Liver (tissue), 9 donors: ENCODE data around the gene MPZL2. TPM values are rescaled to one million over a fixed set of nuclear protein-coding genes. Genes with fewer than 3 reads are reported as not detected.
A peak's percentile ranks its signal among the peaks of the same experiment; 100 is the strongest.

ENCODE experiments used
- DNase-seq: peaks from one replicate; pipeline ENCODE4 v3.0.0-alpha.2; 2017; ENCODE audit warnings: low spot score
- H3K27ac ChIP-seq, 2 donors: one replicate each; pipeline ENCODE4 v1.7.0; 2013; ENCODE audit warnings: inconsistent platforms in 2 of 2, low read length in 2 of 2, control low read depth in 1 of 2, low read depth in 1 of 2, mild to moderate bottlenecking in 1 of 2
- H3K27me3 ChIP-seq, 4 donors: one replicate each; pipeline versions ENCODE4 v1.6.1 to v1.7.0; 2013; ENCODE audit warnings: low read length in 3 of 4, inconsistent platforms in 1 of 4, mild to moderate bottlenecking in 1 of 4, moderate library complexity in 1 of 4; ENCODE audit not compliant: control insufficient read depth in 4 of 4, insufficient read depth in 4 of 4
- H3K36me3 ChIP-seq, 4 donors: one replicate each; pipeline versions ENCODE4 v1.6.1 to v1.7.0; 2013; ENCODE audit warnings: low read length in 3 of 4, mild to moderate bottlenecking in 3 of 4, low read depth in 1 of 4, moderate library complexity in 1 of 4; ENCODE audit not compliant: control insufficient read depth in 4 of 4, insufficient read depth in 3 of 4
- H3K4me1 ChIP-seq, 4 donors: one replicate each; pipeline versions ENCODE4 v1.6.1 to v1.7.0; 2013; ENCODE audit warnings: low read length in 3 of 4, mild to moderate bottlenecking in 3 of 4, moderate library complexity in 1 of 4; ENCODE audit not compliant: control insufficient read depth in 4 of 4, insufficient read depth in 4 of 4
- H3K4me3 ChIP-seq, 3 donors: one replicate each; pipeline versions ENCODE4 v1.6.1 to v1.7.0; 2013; ENCODE audit warnings: low read length in 3 of 3, control low read depth in 1 of 3, low read depth in 1 of 3, mild to moderate bottlenecking in 1 of 3
- H3K9ac ChIP-seq, 2 donors: one replicate each; pipeline ENCODE4 v1.7.0; 2013; ENCODE audit warnings: low read length in 2 of 2, mild to moderate bottlenecking in 2 of 2, moderate library complexity in 2 of 2, control low read depth in 1 of 2, low read depth in 1 of 2
- H3K9me3 ChIP-seq, 4 donors: one replicate each; pipeline versions ENCODE4 v1.6.1 to v1.7.0; 2013; ENCODE audit warnings: low read length in 3 of 4; ENCODE audit not compliant: control insufficient read depth in 4 of 4
- CTCF ChIP-seq: fragments of 150-350 bp; IDR thresholded peaks from 2 replicates; pipeline ENCODE4 v1.5.1; 2017; ENCODE audit warnings: improper control_type of control experiment, low read depth, low read length; ENCODE audit not compliant: missing input control
- FOXA1 ChIP-seq: IDR thresholded peaks from 2 replicates; pipeline ENCODE4 v1.6.1; 2016; ENCODE audit warnings: antibody characterized with exemption
- FOXA2 ChIP-seq: IDR thresholded peaks from 2 replicates; pipeline ENCODE4 v1.6.1; 2016; ENCODE audit warnings: antibody characterized with exemption
- GABPA ChIP-seq, 2 donors: IDR thresholded peaks in 1 of 2; conservative IDR thresholded peaks in 1 of 2; 2 replicates each; pipeline ENCODE4 v1.6.1; 2016; ENCODE audit warnings: antibody characterized with exemption in 2 of 2, mild to moderate bottlenecking in 1 of 2, moderate library complexity in 1 of 2
- HNF4G ChIP-seq: IDR thresholded peaks from 2 replicates; pipeline ENCODE4 v1.6.1; 2016; ENCODE audit warnings: antibody characterized with exemption
- JUND ChIP-seq, 2 donors: IDR thresholded peaks; 2 replicates each; pipeline ENCODE4 v1.6.1; 2016; ENCODE audit warnings: antibody characterized with exemption in 2 of 2
- NR2F2 ChIP-seq: IDR thresholded peaks from 2 replicates; pipeline ENCODE4 v1.6.1; 2016; ENCODE audit warnings: antibody characterized with exemption
- RAD21 ChIP-seq, 2 donors: IDR thresholded peaks; 2 replicates each; pipeline ENCODE4 v1.6.1; 2016; ENCODE audit warnings: antibody characterized with exemption in 2 of 2, mild to moderate bottlenecking in 2 of 2
- RXRA ChIP-seq, 2 donors: IDR thresholded peaks; 2 replicates each; pipeline ENCODE4 v1.6.1; 2017 to 2018; ENCODE audit warnings: antibody characterized with exemption in 2 of 2, mild to moderate bottlenecking in 1 of 2
- SP1 ChIP-seq: IDR thresholded peaks from 2 replicates; pipeline ENCODE4 v1.6.1; 2018; ENCODE audit warnings: antibody characterized with exemption, mild to moderate bottlenecking
- YY1 ChIP-seq: IDR thresholded peaks from 2 replicates; pipeline ENCODE4 v1.6.1; 2016; ENCODE audit warnings: antibody characterized with exemption, mild to moderate bottlenecking
- WGBS: extraction: QIAGEN DNeasy Blood & Tissue Kit; methylation state at CpG from one replicate; pipeline ENCODE4 v1.1.7; 2013; 5-methylcytosine and 5-hydroxymethylcytosine counted together
- polyA plus RNA-seq, 2 donors: library from polyadenylated mRNA; stranded (reverse) in 1 of 2; unstranded in 1 of 2; fragments of 200-250 nt in 1 of 2; fragments of >200 nt in 1 of 2; fragmentation: Nextera tagmentation in 1 of 2; extraction: Ambion mirVana in 1 of 2; gene quantifications; one replicate each; pipeline versions ENCODE4 v1.2.1 to v1.2.3, GENCODE V29; 2013 to 2015
- total RNA-seq, 2 donors: library from RNA; depleted of rRNA; stranded (reverse); fragments of >200 nt; gene quantifications; one replicate each; pipeline ENCODE4 v1.2.3, GENCODE V29; 2014
- TF ChIP-seq, protein P1 (sequence below): IDR thresholded peaks from 2 replicates; pipeline ENCODE4 v1.6.1; 2016; ENCODE audit warnings: antibody characterized with exemption, mild to moderate bottlenecking
- TF ChIP-seq, protein P2 (sequence below): IDR thresholded peaks from 2 replicates; pipeline ENCODE4 v1.6.1; 2016; ENCODE audit warnings: antibody characterized with exemption
- TF ChIP-seq, protein P3 (sequence below): IDR thresholded peaks from 2 replicates; pipeline ENCODE4 v1.6.1; 2016; ENCODE audit warnings: antibody characterized with exemption
- donor health status: healthy.
- donor health status: healthy.
- donor health status: healthy.
- donor health status: healthy.
- donor health status: healthy.

The MPZL2 gene
- total and polyA plus RNA-seq, 4 donors, result 8.4 to 17.2 (median 11.9) TPM

- TF ChIP-seq, protein P1, sequence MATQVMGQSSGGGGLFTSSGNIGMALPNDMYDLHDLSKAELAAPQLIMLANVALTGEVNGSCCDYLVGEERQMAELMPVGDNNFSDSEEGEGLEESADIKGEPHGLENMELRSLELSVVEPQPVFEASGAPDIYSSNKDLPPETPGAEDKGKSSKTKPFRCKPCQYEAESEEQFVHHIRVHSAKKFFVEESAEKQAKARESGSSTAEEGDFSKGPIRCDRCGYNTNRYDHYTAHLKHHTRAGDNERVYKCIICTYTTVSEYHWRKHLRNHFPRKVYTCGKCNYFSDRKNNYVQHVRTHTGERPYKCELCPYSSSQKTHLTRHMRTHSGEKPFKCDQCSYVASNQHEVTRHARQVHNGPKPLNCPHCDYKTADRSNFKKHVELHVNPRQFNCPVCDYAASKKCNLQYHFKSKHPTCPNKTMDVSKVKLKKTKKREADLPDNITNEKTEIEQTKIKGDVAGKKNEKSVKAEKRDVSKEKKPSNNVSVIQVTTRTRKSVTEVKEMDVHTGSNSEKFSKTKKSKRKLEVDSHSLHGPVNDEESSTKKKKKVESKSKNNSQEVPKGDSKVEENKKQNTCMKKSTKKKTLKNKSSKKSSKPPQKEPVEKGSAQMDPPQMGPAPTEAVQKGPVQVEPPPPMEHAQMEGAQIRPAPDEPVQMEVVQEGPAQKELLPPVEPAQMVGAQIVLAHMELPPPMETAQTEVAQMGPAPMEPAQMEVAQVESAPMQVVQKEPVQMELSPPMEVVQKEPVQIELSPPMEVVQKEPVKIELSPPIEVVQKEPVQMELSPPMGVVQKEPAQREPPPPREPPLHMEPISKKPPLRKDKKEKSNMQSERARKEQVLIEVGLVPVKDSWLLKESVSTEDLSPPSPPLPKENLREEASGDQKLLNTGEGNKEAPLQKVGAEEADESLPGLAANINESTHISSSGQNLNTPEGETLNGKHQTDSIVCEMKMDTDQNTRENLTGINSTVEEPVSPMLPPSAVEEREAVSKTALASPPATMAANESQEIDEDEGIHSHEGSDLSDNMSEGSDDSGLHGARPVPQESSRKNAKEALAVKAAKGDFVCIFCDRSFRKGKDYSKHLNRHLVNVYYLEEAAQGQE, result no peak
- TF ChIP-seq RXRA (IDR thresholded peaks at IDR 0.05), result peak; percentile 59 to 77
Measured at GRCh38 chr11:118290923-118291322, 26.8 kb upstream of the MPZL2 start (continued).

DNA sequence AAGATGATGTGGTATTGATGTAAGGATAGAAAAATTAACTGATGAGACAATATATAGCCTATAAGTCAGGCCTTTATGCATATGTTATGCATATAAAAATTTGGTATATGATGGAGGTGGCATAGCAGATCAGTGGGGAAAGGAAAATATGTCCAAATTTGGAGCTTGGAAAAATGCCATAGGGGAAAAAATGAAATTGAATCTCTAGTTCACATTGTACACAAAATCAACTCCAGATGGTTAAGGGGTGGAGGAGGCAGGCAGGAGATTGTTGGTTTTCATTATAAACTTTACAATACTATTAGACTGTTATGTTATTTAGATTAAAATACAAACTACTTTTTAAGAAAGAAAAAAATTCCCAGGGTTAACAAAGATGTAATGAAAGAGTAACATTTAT, 25.3 kb upstream of the MPZL2 start:
- Histone ChIP-seq H3K36me3 (no peaks in the 10 kb centered on the region), H3K27ac (no peak overlapping the region), H3K27me3 (no peaks in the 10 kb centered on the region), H3K9ac (no peak overlapping the region), H3K4me3 (no peak overlapping the region), H3K9me3 (no peaks in the 10 kb centered on the region), H3K4me1 (peaks cover 0 to 7% (median 1%) of the 10 kb centered on the region in 4 donors)
- TF ChIP-seq GABPA (IDR thresholded peaks at IDR 0.05 in 1 of 2, conservative IDR thresholded peaks at IDR 0.05 in 1 of 2), result no peak
- DNase-seq, result no peak

DNA sequence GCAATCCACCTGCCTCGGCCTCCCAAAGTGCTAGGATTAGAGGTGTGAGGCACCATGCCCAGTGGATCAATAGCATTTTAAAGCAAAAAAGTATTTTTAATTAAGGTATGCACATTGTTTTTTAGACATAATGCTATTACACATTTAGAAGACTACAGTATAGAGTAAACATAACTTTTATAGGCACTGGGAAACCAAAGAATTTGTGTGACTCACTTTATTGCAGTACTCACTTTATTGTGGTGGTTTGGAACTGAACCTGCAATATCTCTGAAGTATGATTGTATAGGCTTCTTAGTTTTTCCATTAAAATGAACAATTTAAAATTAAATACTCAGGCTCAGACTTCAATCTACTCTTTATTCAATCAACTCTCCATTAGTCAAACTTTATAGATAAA, 22.9 kb upstream of the MPZL2 start:
- 89% methylated on average over 1 of the region's 1 CpG for WGBS
- H3K27me3 ChIP-seq, result no peaks in the 10 kb centered on the region
- H3K4me1 ChIP-seq, result peaks cover 0 to 7% (median 1%) of the 10 kb centered on the region in 4 donors
- no peak overlapping the region for H3K27ac ChIP-seq
- no peak overlapping the region for H3K9ac ChIP-seq
- DNase-seq, result no peak
- no peak overlapping the region for H3K4me3 ChIP-seq
- no peaks in the 10 kb centered on the region for H3K36me3 ChIP-seq
- TF ChIP-seq RAD21 (IDR thresholded peaks at IDR 0.05) (no peak), HNF4G (no peak), SP1 (no peak)
- TF ChIP-seq, protein P2, sequence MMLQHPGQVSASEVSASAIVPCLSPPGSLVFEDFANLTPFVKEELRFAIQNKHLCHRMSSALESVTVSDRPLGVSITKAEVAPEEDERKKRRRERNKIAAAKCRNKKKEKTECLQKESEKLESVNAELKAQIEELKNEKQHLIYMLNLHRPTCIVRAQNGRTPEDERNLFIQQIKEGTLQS, result no peak
- TF ChIP-seq, protein P1, result no peak
- H3K9me3 ChIP-seq, result no peaks in the 10 kb centered on the region

- no peaks in the 10 kb centered on the region for H3K36me3 ChIP-seq
- TF ChIP-seq CTCF (no peak), FOXA2 (no peak), GABPA (IDR thresholded peaks at IDR 0.05 in 1 of 2, conservative IDR thresholded peaks at IDR 0.05 in 1 of 2) (no peak), HNF4G (no peak), FOXA1 (no peak), NR2F2 (no peak), YY1 (no peak), SP1 (no peak), JUND (IDR thresholded peaks at IDR 0.05) (no peak)
- TF ChIP-seq, protein P3, sequence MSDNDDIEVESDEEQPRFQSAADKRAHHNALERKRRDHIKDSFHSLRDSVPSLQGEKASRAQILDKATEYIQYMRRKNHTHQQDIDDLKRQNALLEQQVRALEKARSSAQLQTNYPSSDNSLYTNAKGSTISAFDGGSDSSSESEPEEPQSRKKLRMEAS, result no peak
- TF ChIP-seq, protein P2, result no peak
- no peak overlapping the region for H3K4me3 ChIP-seq
- H3K9ac ChIP-seq, result no peak overlapping the region
- H3K4me1 ChIP-seq, result peaks cover 0 to 7% (median 1%) of the 10 kb centered on the region in 4 donors
- DNase-seq, result no peak
- no peaks in the 10 kb centered on the region for H3K27me3 ChIP-seq
- H3K27ac ChIP-seq, result no peak overlapping the region
- 93% methylated on average over 2 of the region's 2 CpGs for WGBS
- no peaks in the 10 kb centered on the region for H3K9me3 ChIP-seq
Measured at GRCh38 chr11:118286545-118286944, 22.4 kb upstream of the MPZL2 start.
